ENCODE measurements around the gene CD200. TPM values are rescaled to one million over a fixed set of nuclear protein-coding genes. Genes with fewer than 3 reads are reported as not detected.

Gene CD200
- total RNA-seq: 37.4 and 42.1 TPM in 2 replicates
- long read RNA-seq, transcript CD200-203 (7 exons, 1,524 nt): minor isoform, 5 of 204 reads
- long read RNA-seq, transcript CD200-201 (6 exons, 2,129 nt): major isoform, 90 of 204 reads
- long read RNA-seq, transcript CD200-204 (5 exons, 2,017 nt): minor isoform, 13 of 204 reads
- long read RNA-seq, transcript CD200-202 (5 exons, 1,997 nt): minor isoform, 49 of 204 reads
- long read RNA-seq, partial matches to known transcripts: 10 of 204 reads
- long read RNA-seq, other reads (novel, unspliced or antisense): 36 of 204 reads

DNA sequence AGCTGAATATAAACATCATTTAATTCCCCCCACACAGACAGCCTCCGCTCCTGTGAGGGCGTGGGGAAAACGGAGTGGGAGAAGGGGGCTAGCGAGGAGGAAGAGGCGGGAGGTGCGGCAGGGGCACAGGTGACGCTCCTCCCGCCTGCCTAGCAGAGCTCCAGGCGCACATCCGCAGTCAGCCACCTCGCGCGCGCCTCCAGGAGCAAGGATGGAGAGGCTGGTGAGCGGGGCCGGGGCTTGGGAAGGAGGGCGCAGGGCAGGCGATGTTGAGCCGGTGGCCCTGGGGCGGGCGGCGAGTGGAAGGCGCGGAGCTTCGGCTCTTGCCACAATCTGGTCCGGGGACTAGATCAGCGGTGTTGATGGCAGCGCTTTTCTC, at the start of gene CD200:
CD200 (plus strand) TSS at position 155 of the 379 bp plus-strand sequence; CDS start at position 212, 57 bp downstream.
- TF ChIP-seq, protein P1, sequence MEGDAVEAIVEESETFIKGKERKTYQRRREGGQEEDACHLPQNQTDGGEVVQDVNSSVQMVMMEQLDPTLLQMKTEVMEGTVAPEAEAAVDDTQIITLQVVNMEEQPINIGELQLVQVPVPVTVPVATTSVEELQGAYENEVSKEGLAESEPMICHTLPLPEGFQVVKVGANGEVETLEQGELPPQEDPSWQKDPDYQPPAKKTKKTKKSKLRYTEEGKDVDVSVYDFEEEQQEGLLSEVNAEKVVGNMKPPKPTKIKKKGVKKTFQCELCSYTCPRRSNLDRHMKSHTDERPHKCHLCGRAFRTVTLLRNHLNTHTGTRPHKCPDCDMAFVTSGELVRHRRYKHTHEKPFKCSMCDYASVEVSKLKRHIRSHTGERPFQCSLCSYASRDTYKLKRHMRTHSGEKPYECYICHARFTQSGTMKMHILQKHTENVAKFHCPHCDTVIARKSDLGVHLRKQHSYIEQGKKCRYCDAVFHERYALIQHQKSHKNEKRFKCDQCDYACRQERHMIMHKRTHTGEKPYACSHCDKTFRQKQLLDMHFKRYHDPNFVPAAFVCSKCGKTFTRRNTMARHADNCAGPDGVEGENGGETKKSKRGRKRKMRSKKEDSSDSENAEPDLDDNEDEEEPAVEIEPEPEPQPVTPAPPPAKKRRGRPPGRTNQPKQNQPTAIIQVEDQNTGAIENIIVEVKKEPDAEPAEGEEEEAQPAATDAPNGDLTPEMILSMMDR (IDR thresholded peaks at IDR 0.05; ENCODE audit: unreplicated experiment): peak; percentile 12
- peaks cover 30% of the 10 kb centered on the region for H3K4me1 Mint-ChIP-seq (ENCODE audit: low read depth)
- peaks cover 6% of the 10 kb centered on the region for H3K36me3 Mint-ChIP-seq (ENCODE audit: insufficient read depth)
- H3K27me3 Mint-ChIP-seq: no peaks in the 10 kb centered on the region
- no peaks in the 10 kb centered on the region for H3K9me3 Mint-ChIP-seq (ENCODE audit: low read depth)
- H3K27ac Mint-ChIP-seq: peak within 1 kb of the TSS; percentile 97
- peak within 1 kb of the TSS; percentile 84 for H3K4me3 Mint-ChIP-seq (ENCODE audit: low read depth)
- peak; percentile 58 for DNase-seq (ENCODE audit: low spot score, unreplicated experiment)

GRCh38 chr3:112289011-112289410, 43.9 kb upstream of the CD200 start:
- TF ChIP-seq, protein P1 (IDR thresholded peaks at IDR 0.05; ENCODE audit: unreplicated experiment): no peak
- Mint-ChIP-seq H3K36me3 (ENCODE audit: insufficient read depth) (no peaks in the 10 kb centered on the region), H3K27me3 (no peaks in the 10 kb centered on the region), H3K27ac (no peak overlapping the region), H3K4me1 (ENCODE audit: low read depth) (peaks cover 5% of the 10 kb centered on the region), H3K9me3 (ENCODE audit: low read depth) (peaks cover 7% of the 10 kb centered on the region), H3K4me3 (ENCODE audit: low read depth) (no peak overlapping the region)
- no peak for DNase-seq (ENCODE audit: low spot score, unreplicated experiment)

GRCh38 chr3:112293368-112294321, 39.3 kb upstream of the CD200 start, which contains the start of gene SLC9C1:
Gene SLC9C1, minus strand, starts transcription at chr3:112294216. Its CDS starts 7,425 bp downstream, at chr3:112286791.
- no peaks in the 10 kb centered on the region for H3K27me3 Mint-ChIP-seq
- peaks cover 7% of the 10 kb centered on the region for H3K4me1 Mint-ChIP-seq (ENCODE audit: low read depth)
- H3K9me3 Mint-ChIP-seq (ENCODE audit: low read depth): peaks cover 7% of the 10 kb centered on the region
- H3K27ac Mint-ChIP-seq: peak within 1 kb of the TSS; percentile 96
- no peaks in the 10 kb centered on the region for H3K36me3 Mint-ChIP-seq (ENCODE audit: insufficient read depth)
- peak within 1 kb of the TSS; percentile 77 for H3K4me3 Mint-ChIP-seq (ENCODE audit: low read depth)
- TF ChIP-seq, protein P1 (IDR thresholded peaks at IDR 0.05; ENCODE audit: unreplicated experiment): peak; percentile 77
- no peak for DNase-seq (ENCODE audit: low spot score, unreplicated experiment)

DNA sequence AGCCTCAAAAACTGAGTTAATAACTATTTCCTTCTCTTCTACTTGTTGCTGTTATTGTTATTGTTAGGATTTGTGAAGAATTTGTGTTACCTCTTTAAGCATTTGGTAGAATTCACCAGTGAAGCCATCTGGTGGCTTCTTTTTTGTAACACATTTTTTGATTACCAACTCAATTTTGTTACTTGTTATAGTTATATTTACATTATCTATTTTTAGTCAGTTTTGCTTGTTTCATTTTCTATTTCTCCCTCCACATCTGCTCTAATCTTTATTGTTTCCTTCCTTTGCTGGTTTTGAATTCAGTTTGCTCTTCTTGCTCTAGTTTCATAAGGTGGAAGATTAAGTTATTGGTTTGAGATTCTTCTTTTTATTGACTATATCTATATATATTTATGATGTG, 35.2 kb upstream of the CD200 start:
- Mint-ChIP-seq H3K9me3 (ENCODE audit: low read depth) (no peaks in the 10 kb centered on the region), H3K4me3 (ENCODE audit: low read depth) (no peak overlapping the region), H3K4me1 (ENCODE audit: low read depth) (peaks cover 11% of the 10 kb centered on the region), H3K27me3 (no peaks in the 10 kb centered on the region), H3K27ac (no peak overlapping the region), H3K36me3 (ENCODE audit: insufficient read depth) (no peaks in the 10 kb centered on the region)
- TF ChIP-seq, protein P1 (IDR thresholded peaks at IDR 0.05; ENCODE audit: unreplicated experiment): no peak
- DNase-seq (ENCODE audit: low spot score, unreplicated experiment): no peak

- DNase-seq (ENCODE audit: low spot score, unreplicated experiment): no peak
- peaks cover 7% of the 10 kb centered on the region for H3K4me1 Mint-ChIP-seq (ENCODE audit: low read depth)
- TF ChIP-seq, protein P1 (IDR thresholded peaks at IDR 0.05; ENCODE audit: unreplicated experiment): no peak
- no peaks in the 10 kb centered on the region for H3K27me3 Mint-ChIP-seq
- H3K27ac Mint-ChIP-seq: no peak overlapping the region
- H3K4me3 Mint-ChIP-seq (ENCODE audit: low read depth): no peak overlapping the region
- H3K9me3 Mint-ChIP-seq (ENCODE audit: low read depth): no peaks in the 10 kb centered on the region
- H3K36me3 Mint-ChIP-seq (ENCODE audit: insufficient read depth): no peaks in the 10 kb centered on the region
These were observed 34.2 kb upstream of the CD200 start for GRCh38 chr3:112298781-112299180.
